Fibroblast of pulmonary artery (primary cell): Measurements from ENCODE around the gene CSHL1.
A peak's percentile ranks its signal among the peaks of the same experiment; 100 is the strongest.

Experiments
- DNase-seq: peaks from one replicate; pipeline ENCODE4 v3.0.0-alpha.2; 2010; ENCODE audit warnings: low read depth
- H3K4me3 ChIP-seq: replicated peaks from 2 replicates; pipeline ENCODE4 v1.5.1; 2011; ENCODE audit warnings: low read depth, mild to moderate bottlenecking, control low read depth, low read length, moderate library complexity
- TF ChIP-seq, protein P1 (sequence below): IDR thresholded peaks from 2 replicates; pipeline ENCODE4 v1.5.1; 2011; ENCODE audit warnings: mild to moderate bottlenecking, control low read depth, low read length, inconsistent platforms; ENCODE audit errors: missing control alignments

The CSHL1 gene

DNA sequence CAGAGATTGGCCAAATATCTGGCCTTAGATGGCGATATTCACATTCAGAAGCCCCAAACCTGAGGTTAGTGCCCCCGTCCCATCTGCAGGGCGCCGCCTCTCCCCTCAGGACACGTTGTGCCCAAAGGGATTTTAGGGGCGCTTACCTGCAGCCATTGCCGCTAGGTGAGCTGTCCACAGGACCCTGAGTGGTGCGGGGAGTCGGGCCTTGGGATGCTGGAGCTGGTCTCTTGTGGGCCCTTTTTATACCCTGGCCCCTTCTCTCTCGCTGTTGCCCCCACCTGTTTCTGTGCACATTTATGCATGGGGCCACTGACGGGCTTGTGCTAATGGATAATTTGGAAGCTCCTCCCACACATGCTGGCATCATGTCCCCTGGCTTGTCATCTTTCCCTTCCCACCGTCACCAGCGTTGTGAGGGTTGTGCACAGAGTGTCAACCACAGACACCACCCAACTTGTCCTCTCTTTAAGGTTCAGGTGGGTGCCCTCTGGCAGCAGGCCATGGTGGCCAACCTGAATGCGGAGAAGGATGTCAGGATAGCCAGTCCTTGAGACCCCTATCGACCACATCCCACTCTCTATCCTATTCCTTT lies at the start of gene CSHL1:
CSHL1 (minus strand) TSS at position 218 of the 595 bp plus-strand sequence; CDS start at position 156, 62 bp downstream.
- DNase-seq: no peak
- TF ChIP-seq, protein P1, sequence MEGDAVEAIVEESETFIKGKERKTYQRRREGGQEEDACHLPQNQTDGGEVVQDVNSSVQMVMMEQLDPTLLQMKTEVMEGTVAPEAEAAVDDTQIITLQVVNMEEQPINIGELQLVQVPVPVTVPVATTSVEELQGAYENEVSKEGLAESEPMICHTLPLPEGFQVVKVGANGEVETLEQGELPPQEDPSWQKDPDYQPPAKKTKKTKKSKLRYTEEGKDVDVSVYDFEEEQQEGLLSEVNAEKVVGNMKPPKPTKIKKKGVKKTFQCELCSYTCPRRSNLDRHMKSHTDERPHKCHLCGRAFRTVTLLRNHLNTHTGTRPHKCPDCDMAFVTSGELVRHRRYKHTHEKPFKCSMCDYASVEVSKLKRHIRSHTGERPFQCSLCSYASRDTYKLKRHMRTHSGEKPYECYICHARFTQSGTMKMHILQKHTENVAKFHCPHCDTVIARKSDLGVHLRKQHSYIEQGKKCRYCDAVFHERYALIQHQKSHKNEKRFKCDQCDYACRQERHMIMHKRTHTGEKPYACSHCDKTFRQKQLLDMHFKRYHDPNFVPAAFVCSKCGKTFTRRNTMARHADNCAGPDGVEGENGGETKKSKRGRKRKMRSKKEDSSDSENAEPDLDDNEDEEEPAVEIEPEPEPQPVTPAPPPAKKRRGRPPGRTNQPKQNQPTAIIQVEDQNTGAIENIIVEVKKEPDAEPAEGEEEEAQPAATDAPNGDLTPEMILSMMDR: no peak
- H3K4me3 ChIP-seq: no peak within 1 kb of the TSS

DNA sequence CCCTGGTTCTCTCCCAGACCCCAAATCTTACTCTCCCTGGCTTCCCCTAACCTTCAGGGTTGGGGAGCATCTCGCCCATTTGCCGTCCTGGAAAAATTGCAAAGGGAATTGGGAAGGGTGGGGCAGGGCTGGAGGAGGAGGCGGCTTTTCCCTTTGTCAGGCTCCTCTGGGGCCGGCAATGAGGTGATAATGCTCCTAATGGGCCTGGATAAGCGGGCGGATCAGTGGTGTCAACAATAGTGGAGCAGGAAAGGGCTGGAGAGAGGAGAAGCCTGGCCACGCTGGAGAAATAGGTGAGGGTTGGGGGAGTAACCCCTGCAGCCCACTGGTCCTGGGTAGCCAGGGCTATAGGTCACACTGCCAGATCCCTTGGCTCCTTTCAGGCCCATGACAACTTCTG lies 49.4 kb upstream of the CSHL1 start:
- no peak overlapping the region for H3K4me3 ChIP-seq
- DNase-seq: no peak
- TF ChIP-seq, protein P1: no peak

DNA sequence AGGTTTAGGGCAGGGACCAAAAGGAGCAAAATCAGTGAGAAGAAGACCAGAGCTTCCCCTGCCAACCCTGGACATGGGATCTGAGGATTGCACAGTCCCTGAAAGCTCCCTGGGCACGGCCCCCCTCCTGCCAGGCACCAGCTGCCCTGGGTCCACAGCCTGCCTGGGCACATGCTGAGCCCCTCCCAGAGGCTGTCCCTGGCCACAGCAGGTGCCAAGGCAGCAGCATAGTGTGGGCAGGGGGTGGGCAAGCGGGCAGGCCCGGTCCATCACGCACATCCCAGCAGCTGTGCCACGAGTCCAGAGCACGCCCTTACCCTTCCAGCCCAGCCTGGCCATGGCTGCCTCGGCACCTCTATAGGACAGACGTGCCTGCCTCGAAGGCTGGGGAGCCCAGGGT lies 48.9 kb upstream of the CSHL1 start:
- DNase-seq: no peak
- H3K4me3 ChIP-seq: no peak overlapping the region
- TF ChIP-seq, protein P1: no peak

DNA sequence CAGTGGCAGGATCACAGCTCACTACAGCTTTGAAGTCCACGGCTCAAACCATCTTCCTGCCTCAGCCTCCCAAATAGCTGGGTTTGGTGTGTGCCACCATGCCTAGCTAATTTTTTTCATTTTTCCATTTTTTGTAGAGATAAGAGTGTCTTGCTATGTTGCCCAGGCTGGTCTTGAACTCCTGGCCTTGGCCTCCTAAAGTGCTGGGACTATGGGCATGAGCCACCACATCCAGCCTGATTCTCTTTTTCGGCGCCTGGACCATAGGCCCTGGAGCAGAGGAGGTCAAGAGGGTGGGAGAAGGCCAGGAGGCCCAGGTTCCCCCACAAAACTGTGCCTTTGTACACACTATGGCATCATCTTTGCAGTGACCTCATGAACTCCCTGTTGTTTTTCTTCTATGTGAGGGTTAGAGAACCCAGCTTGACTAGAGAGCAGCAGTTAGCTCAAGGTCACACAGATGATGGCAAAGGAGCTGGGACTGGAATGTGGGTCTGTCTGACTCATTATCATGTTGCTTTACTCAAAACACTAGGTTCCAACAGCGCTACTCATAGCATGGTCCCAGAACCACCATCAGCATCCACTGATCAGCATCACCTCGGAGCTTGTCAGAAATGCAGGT lies 45.4 kb upstream of the CSHL1 start:
- TF ChIP-seq, protein P1: no peak
- DNase-seq: peak; percentile 14
- no peak overlapping the region for H3K4me3 ChIP-seq

DNA sequence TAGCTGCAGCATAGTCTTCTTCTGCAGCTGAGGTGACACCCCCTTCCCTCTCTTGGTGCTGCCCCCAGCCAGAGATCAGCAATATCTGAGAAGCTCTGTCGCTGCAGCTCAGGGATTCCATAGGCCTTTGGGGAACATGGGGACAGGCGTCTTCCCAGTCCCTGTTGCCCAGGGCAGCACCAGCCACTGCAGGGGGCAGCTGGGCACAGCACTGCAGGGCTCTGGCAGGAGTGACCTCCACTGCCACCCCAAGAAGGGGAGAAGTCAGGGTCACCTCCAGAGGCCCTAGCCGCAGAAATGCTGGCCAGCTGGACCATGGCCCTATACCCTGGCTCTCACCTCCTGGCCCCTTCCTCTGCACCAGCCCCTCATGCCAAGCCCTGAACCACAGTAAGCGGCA lies 44.7 kb upstream of the CSHL1 start:
- TF ChIP-seq, protein P1: no peak

DNA sequence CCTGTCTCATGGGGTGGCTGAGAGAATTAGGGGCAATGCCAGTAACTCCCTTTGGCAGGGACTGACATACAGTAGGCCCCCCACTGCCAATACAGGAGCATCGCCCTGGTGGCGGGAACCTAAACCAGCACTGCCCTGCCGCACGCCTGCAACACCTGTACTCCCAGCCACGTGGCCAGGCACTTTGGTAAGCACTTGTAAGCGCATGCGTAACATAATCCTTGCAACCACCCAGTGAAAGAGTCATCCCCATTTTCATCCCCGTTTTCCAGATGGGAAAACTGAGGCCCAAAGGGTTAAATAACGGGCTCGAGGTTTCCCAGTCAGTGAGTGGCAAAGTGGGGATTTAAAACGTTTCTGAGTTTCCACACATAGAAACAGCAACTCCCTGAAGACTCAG lies 44.2 kb upstream of the CSHL1 start:
- DNase-seq: no peak
- TF ChIP-seq, protein P1: no peak
- H3K4me3 ChIP-seq: no peak overlapping the region

More for the DNA sequence above, 44.7 kb upstream of the CSHL1 start:
- H3K4me3 ChIP-seq: no peak overlapping the region
- no peak for DNase-seq
